HS-5 (cell line): ENCODE data around the gene MCCC2.
"Not testable (repeated sequence)": the region's sequence is repeated elsewhere in the genome, so short reads cannot be mapped to it uniquely, and the experiment has no call there.

ENCODE experiments used
- DNase-seq: peaks from one replicate; pipeline ENCODE4 v3.0.0-alpha.2; 2012; ENCODE audit warnings: low read depth

MCCC2 gene

DNA sequence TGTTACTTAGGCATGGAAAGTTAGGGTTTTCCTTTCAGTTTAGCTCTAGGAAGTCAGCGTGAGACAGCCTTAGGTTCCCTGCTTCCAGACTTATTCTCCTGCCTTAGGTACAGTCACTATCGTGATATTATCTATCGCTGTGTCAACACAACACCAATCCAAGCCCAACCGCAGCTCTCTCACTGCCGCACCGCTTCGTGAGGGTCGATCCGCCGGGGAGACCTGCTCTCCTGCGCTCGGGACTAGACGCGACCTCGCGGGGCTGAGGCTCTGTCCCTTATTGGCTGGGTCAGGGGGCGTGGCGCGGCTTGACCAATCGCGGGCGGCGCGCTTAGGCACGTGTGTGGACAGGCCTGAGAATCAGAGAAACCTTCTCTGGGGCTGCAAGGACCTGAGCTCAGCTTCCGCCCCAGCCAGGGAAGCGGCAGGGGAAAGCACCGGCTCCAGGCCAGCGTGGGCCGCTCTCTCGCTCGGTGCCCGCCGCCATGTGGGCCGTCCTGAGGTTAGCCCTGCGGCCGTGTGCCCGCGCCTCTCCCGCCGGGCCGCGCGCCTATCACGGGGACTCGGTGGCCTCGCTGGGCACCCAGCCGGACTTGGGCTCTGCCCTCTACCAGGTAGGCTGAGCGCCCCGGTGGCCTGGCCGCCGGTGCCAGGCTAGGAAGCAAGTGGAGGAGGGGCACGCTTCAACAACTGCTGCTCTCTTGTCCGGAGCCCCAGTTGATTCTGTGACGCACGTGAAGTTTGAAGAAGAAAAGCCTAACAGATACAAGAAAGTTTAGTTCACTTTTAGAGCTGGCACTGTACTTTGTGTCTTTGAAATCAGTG is at the start of gene MCCC2:
Gene MCCC2, plus strand, starts transcription at position 400 of the 825 bp plus-strand sequence. Its CDS starts 86 bp downstream, at position 486.
- DNase-seq = peak; percentile 66

DNA sequence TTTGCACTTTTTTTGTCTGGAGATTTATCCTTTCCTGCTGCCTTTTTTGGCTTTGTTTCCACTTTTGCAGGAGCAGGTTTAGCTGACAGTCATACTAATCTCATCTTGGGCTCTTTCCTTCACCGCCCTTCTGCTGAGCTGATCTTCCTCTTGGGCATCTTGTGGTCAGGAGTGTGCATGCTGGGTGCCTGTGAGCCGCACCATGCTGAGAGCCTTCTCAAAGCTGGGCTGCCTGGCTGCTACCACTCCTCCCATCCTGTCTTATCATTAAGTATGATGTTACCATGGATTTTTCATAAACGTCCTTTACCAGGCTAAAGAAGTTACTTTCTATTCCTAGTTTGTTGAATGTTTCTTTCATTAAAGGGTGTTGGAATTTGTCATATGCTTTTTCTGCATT is 49.5 kb upstream of the MCCC2 start:
- no peak for DNase-seq

DNA sequence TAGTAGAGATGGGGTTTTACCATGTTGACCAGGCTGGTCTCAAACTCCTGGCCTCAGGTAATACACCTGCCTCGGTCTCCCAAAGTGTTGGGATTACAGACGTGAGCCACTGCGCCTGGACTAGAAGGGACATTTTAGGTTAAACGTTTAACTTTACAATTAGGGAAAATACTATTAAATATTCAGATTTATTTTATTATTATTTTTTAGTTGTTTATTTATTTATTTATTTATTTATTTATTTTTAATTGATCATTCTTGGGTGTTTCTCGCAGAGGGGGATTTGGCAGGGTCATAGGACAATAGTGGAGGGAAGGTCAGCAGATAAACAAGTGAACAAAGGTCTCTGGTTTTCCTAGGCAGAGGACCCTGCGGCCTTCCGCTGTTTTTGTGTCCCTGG is 36.3 kb upstream of the MCCC2 start:
- not testable (repeated sequence) for DNase-seq

DNA sequence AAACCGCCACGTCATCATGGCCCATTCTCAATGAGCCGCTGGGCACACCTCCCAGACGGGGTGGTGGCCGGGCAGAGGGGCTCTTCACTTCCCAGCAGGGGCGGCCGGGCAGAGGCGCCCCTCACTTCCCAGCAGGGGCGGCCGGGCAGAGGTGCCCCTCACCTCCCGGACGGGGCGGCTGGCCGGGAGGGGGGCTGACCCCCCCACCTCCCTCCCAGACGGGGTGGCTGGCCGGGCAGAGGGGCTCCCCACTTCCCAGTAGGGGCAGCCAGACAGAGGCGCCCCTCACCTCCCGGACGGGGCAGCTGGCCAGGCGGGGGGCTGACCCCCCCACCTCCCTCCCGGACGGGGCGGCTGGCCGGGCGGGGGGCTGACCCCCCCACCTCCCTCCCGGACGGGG is 35.6 kb upstream of the MCCC2 start:
- not testable (repeated sequence) for DNase-seq

DNA sequence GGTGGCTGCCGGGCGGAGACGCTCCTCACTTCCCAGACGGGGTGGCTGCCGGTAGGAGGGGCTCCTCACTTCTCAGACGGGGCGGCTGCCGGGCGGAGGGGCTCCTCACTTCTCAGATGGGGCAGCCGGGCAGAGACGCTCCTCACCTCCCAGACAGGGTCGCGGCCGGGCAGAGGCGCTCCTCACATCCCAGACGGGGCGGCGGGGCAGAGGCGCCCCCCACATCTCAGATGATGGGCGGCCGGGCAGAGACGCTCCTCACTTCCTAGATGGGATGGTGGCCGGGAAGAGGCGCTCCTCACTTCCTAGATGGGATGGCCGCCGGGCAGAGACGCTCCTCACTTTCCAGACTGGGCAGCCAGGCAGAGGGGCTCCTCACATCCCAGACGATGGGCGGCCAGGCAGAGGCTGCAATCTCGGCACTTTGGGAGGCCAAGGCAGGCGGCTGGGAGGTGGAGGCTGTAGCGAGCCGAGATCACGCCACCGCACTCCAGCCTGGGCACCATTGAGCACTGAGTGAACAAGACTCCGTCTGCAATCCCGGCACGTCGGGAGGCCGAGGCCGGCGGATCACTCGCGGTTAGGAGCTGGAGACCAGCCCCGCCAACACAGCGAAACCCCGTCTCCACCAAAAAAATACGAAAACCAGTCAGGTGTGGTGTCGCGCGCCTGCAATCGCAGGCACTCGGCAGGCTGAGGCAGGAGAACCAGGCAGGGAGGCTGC is 35.0 kb upstream of the MCCC2 start:
- DNase-seq = not testable (repeated sequence)

DNA sequence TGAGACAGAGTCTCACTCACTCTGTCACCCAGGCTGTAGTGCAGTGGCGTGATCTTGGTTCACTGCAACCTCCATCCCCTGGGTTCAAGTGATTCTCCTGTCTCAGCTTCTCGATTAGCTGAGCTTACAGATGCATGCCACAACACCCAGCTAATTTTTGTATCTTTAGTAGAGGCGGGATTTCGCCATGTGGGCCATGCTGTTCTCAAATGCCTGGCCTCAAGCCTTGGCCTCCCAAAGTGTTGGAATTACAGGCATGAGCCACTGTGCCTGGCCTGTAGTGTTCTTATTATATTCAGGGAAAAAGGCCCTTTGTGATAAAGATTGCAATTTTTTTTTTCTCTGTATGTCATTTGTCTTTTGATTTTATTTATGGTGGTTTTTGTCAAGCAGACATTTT is 24.0 kb upstream of the MCCC2 start:
- DNase-seq = no peak

DNA sequence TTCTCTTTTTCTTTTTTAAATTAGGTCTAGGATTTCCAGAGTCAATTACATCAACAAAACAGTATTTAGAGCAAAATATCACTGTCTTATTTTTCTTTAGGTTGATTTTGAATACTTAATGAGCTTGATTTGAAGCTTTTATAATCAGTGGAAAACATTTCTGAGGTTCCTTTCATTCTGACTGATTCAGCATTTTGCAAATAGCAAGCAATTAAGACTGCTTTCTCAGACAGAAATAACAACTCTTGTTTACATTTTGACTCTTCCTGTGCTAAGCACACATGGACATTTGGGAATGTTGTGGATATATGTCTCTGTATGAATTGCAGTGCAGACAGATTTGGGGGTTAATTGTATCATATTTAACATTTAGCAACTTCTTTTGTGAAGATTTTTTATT is 22.2 kb upstream of the MCCC2 start:
- DNase-seq = no peak

DNA sequence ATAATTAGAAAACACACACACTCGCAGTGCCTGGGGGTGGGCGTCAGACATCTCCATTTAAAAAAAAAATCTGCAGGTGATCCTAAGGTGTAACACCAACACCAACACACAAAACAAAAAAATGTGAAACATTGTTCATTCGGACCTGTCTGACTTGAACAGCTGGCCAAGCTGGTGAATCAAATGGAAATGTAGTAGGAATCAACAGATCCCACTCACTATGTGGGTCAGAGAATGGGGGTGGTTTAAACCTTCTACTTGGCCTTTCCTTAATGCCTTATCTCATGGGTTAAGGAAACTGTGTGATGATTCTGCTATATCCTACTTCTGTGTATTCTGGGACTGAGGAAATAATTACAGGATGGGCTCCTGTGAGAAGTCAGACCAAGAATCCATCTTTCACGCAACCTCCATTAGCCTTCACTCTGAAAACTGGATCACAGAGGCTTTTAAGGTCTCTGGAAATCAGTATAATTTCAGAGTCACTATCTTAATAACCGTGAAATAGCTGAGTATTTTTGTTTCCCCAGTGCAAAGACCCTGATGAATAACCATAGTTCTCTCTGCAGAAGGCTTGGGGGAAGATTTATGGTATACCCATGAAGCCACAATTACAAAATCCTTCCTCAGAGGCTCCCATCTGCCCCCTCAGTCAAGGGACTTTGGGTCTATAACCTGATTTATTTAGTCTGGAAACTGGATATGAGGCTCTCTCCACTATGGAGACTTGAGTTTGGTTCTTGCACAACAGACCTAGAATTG is 17.2 kb upstream of the MCCC2 start:
- no peak for DNase-seq

DNA sequence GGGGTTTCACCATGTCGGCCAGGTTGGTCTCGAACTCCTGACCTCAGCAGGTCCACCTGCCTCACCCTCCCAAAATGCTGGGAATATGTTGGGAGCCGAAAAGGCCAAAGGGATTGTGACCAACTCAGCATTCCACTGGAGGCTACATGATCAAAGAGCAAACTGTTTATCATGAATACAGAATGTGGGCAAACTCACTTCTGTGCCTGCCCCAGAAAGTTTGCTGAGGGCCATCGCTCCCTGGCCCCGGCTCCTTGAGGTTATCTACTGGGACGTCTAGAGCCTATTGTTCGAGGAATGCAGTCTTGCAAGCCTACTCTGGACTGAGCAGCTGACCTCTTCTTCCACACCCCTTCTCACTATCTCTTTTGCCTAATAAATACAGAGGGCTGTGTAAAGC is 15.3 kb upstream of the MCCC2 start:
- DNase-seq = not testable (repeated sequence)

DNA sequence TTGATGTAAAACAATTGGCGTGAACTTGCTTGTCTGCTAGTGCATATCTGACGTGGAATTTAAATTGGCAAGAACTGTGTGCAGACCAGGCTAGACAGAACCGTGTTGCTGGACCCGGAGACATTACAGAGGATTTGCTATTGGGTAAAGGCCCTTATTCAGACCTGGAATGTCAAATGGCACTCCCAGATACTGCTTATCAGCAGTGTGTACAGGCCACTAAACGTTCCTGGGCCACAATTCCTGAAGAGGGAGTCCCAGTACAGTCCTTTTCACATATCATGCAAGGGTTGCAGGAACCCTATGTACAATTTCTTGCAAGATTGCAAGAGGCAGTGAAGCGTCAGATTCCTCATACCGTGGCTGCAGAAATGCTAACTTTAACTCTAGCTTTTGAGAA is 13.5 kb upstream of the MCCC2 start:
- DNase-seq = no peak

DNA sequence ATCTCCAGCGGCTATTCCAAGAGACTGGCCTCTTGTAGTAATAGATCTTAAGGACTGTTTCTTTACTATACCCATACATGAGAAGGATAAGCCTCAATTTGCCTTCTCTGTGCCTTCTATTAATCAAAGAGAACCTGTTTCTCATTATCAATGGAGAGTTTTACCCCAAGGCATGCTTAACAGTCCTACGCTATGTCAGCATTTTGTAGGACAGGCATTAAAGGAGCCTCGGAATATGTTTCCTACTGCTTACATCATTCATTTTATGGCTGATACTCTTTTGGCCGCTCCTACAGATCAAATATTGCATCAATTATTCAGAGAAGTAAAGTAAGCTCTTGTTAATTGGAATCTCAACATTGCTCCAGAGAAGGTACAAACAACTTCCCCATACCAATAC is 11.6 kb upstream of the MCCC2 start:
- DNase-seq = not testable (repeated sequence)

DNA sequence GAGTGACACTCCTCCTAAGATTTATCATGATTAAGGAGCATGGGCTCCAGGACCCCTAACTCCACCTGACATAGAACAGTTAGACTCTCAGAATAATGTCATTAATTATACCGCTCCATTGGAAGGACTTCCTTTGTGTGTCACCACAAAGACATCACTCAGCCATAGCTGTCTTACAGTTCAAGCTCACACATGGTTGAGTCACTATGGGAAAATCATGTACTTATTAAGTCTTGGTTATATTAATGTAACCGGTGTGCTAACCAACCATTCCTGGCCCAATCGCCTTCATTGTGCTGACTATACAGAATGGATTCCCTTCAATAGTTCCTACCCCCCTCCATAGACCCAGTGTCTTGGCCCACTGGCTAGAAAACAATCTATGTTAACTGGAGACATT is 10.9 kb upstream of the MCCC2 start:
- no peak for DNase-seq

DNA sequence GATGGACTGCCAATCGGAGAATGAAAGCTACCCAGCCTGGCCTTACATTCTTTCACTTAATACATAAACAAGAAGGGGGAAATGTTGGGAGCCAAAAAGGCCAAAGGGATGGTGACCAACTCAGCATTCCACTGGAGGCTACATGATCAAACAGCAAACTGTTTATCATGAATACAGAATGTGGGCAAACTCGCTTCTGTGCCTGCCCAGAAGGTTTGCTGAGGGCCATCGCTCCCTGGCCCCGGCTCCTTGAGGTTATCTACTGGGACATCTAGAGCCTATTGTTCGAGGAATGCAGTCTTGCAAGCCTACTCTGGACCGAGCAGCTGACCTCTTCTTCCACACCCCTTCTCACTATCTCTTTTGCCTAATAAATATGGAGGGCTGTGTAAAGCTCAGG is 9.3 kb upstream of the MCCC2 start:
- DNase-seq = not testable (repeated sequence)

DNA sequence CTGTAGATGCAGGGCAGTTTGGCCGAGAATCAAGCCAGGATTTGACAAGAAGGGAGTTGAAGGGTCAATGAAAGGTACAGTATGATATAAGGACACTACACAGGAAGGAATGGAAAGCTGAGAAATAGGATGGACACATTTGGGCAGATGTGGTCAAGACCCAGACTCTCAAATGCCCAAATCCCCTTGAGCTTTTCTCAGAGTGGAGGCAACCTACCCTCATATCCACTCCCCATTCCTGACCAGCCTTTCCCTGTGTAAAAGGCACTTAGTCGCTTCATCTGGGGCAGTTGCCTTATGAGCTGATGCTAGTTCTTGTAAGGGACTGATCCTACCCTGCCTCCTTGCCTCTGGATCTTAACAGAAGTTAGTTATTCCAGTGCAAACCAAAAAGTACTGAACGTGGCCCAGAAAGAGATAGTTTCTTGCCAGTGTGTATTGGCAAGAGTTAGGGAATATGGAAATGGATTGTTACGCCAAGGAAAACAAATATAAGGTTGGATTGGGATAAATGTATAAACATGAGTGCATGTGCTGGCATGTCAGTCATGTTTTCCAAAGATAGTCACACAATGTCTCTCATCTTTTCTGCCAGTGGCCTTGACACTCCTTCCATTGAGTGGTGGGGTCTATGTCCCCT is 4.1 kb upstream of the MCCC2 start:
- no peak for DNase-seq

DNA sequence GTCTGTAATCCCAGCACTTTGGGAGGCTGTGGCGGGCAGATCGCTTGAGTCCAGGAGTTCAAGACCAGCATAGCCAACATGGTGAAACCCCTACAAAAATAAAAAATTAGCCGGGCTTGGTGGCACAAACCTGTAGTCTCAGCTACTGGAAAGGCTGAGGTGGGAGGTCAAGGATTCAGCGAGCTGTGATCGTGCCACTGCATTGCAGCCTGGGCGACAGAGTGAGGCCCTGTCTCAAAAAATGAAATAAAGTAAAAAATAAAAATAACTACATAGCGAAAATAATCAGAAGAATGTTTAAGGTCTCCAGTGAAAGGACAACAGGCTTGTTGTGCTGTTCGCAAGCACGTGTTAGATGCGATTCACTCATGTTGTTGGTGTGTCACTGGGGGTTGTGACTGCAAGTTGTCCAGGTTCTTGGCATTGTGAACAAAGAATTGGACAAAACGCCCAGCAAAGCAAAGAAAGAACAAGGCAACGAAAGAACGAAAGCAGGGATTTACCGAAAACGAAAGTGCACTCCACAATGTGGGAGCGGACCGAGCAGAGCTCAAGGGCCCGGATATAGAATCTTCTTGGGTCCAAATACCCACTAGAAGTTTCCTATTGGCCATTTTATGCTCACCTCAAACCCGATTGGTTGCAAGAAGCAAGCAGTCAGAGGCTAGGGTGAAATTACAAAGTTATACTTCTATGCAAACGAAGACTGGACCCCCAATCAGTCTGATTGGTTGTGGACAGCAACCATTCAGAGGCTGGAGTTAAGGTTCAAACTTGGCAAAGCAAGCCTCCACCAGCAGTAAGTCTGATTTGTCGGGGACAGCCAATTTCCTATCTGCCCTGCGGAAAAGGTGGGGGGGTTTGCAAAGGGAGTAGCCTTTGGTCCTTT is 844 bp upstream of the MCCC2 start:
- peak; percentile 9 for DNase-seq

DNA sequence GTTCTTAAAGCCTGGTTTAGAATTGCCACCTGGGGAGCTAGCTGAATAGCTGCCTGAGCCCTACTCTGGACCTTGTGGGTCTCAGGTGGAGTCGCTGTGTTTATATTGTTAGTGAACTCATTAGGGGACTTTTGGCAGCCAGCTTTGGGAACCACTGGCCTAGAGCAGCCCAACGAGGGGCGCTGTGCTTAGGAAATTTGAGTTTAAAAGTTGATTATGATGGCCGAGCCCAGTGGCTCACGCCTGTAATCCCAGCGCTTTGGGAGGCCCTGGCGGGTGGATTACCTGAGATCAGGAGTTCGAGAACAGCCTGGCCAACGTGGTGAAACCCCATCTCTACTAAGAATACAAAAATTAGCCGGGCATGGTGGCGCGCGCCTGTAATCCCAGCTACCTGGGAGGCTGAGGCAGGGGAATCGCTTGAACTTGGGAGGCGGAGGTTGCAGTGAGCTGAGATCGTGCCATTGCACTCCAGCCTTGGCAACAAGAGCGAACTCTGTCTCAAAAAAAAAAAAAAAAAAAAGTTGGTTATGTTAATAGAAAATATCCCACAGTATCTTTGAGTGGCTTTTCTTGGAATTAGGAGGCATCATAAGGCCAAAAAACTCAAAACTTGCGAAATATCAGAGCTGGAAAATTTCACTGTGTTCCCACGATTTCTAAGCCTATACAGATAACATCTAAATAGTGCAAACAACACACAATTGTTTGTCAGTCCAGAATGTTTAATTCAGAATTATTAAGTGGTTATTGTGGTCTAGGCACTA is 809 bp downstream of the MCCC2 start:
- no peak for DNase-seq

DNA sequence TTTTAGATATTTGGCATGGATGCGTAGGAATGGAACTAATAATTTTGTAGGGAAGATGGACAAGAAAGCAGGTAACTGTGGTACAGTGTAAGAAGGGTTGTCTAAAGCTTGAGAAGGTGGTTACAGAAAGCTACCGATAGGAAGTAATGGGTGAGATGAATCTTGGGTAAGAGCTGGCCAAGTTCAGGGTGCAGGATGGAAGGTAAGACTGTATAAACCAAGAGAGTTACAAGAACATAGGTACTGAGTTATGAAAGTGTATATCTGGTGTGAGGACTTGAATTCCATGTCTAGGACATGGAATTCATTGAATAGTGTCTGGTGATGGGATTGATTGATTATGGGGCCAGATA is 1.4 kb downstream of the MCCC2 start:
- no peak for DNase-seq

DNA sequence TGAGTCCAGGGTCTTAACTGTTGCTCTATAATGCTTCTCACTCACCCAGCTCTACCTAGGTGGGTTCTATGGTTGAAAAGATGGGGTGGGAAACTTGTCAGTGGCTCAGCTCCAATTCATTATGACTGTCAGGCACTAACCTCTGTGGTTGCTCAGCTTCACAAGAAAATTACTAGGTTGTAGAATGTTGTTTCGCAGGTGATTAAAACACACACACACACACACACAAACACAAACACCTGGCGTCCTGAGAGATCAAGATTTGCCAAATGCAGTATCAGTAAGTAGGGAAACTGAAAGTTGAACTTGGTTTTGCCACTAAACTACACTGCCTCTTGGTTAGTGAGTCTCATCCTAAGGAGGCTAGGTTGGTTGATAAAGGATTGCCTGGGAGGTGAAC is 2.8 kb downstream of the MCCC2 start:
- no peak for DNase-seq

DNA sequence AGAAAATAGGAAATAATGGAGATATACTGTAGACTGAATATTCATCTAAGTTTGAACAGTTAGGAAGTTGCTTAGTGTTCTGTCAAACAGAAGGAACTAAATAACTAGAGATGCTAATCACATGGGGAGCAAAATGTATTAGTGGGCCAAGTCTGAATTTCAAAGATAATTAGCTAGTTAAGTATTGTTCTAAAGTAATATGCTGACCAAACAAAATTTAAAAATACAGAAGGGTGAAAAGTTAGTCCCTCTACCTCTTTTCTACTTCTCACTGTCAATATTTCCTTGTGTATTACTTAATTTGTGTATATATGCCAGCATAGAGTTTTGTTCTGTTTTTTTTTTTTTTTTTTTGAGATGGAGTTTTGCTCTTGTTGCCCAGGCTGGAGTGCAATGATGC is 4.0 kb downstream of the MCCC2 start:
- DNase-seq = no peak

DNA sequence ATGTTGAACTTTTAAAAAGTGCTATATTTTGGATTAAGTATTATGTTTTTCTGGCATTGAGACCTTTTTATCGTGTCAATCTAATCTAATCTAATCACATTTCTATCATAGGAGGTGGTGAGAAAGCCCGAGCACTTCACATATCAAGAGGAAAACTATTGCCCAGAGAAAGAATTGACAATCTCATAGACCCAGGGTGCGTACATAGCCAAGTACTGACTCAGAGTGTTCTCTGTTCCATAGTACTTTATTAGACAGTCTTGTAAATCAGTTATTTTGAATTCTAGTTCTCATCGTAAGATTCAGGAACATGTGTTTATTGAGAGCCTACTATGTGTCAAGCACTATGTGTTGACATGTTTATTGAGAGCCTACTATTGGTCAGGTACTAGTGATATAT is 9.0 kb downstream of the MCCC2 start:
- DNase-seq = no peak

DNA sequence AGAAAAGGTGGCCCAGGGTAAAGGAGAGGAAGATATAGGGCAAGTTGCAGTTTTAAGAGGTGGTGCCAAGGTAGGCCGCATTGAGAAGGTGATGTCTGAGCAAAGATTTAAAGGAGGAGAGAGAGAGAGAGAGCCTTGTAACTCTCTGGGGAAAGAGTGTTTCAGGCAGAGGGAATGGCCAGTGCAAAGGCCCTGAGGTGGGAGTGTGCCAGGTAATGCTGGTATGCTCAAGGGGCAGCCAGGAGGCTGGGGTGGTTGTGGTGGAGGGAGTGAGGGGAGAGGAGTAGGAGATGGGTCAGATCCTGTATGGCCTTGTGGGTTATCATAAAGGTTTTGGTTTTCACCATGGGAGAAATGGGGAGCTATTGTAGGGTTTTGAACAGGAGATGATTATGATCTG is 9.9 kb downstream of the MCCC2 start:
- no peak for DNase-seq
